Stomach (tissue), 9 donors: ENCODE data around the gene PANK4. TPM values are rescaled to one million over a fixed set of nuclear protein-coding genes. Genes with fewer than 3 reads are reported as not detected.

ENCODE experiments used
- DNase-seq, 2 donors: peaks; one replicate each; pipeline versions ENCODE4 v3.0.0 to v3.0.0-alpha.2; 2013 to 2019
- H3K27ac ChIP-seq, 5 donors: fragments of 200-600 bp in 4 of 5; sonication (generic) in 4 of 5; one replicate each; pipeline ENCODE4 v1.5.1; 2013 to 2019; ENCODE audit warnings: mild to moderate bottlenecking in 1 of 5, moderate library complexity in 1 of 5
- H3K27me3 ChIP-seq, 3 donors: fragments of 200-600 bp; sonication (generic); one replicate each; pipeline ENCODE4 v1.5.1; 2017 to 2019; ENCODE audit warnings: mixed run types in 1 of 3
- H3K36me3 ChIP-seq, 4 donors: fragments of 200-600 bp; sonication (generic); 1 replicate in 3 of 4; 2 replicates in 1 of 4; pipeline ENCODE4 v1.5.1; 2016 to 2019
- H3K4me1 ChIP-seq, 4 donors: fragments of 200-600 bp; sonication (generic); one replicate each; pipeline ENCODE4 v1.5.1; 2016 to 2019
- H3K4me3 ChIP-seq, 4 donors: fragments of 200-600 bp; sonication (generic) in 3 of 4; one replicate each; pipeline ENCODE4 v1.5.1; 2016 to 2019; ENCODE audit warnings: mild to moderate bottlenecking in 1 of 4
- H3K9me3 ChIP-seq, 4 donors: fragments of 200-600 bp; sonication (generic); one replicate each; pipeline ENCODE4 v1.5.1; 2016 to 2019
- CTCF ChIP-seq, 7 experiments: fragments of 450-650 bp in 4 of 7; fragments of 200-600 bp in 3 of 7; sonication (generic) in 3 of 7; IDR thresholded peaks; one replicate each; pipeline ENCODE4 v1.5.1; 2016 to 2019; ENCODE audit warnings: antibody characterized with exemption in 7 of 7, control low read depth in 2 of 7, mild to moderate bottlenecking in 1 of 7
- EP300 ChIP-seq: sonication (generic); formaldehyde crosslinking; IDR thresholded peaks from one replicate; pipeline ENCODE4 v1.6.1; 2017; ENCODE audit warnings: antibody characterized with exemption
- POLR2A ChIP-seq, 4 donors: fragments of 450-650 bp; IDR thresholded peaks; one replicate each; pipeline ENCODE4 v1.6.1; 2016; ENCODE audit warnings: antibody characterized with exemption in 4 of 4, control low read depth in 2 of 4, mild to moderate bottlenecking in 1 of 4, moderate library complexity in 1 of 4
- POLR2AphosphoS5 ChIP-seq, 3 donors: sonication (generic); formaldehyde crosslinking; IDR thresholded peaks; one replicate each; pipeline ENCODE4 v1.6.1; 2016; ENCODE audit warnings: antibody characterized with exemption in 3 of 3
- WGBS, 5 donors: extraction: QIAGEN DNeasy Blood & Tissue Kit in 3 of 5; methylation state at CpG; one replicate each; pipeline versions ENCODE4 v1.1.5 to v1.1.7; 2013 to 2018; 5-methylcytosine and 5-hydroxymethylcytosine counted together
- intact Hi-C: fragments of 100-400 bp; cut with DNase I; formaldehyde crosslinking; loops from one replicate; pipeline ENCODE4 v1.15.1; 2023; ENCODE audit warnings: low total_unique reads
- polyA plus RNA-seq, 3 donors: library from polyadenylated mRNA; stranded (reverse); fragments of 200-250 nt; gene quantifications; one replicate each; pipeline ENCODE4 v1.2.3, GENCODE V29; 2013
- total RNA-seq, 5 donors: library from RNA; depleted of rRNA; stranded (reverse); fragments of >200 nt; gene quantifications; one replicate each; pipeline versions ENCODE4 v1.1.0 to v1.2.3, GENCODE V29; 2014 to 2016
- donor health status: healthy with polysubstance abuse.
- donor health status: Bipolar disorder and iron deficiency.
- donor health status: healthy.

PANK4 gene
- total and polyA plus RNA-seq, 8 donors = 6.4 to 86.0 (median 19.5) TPM

- 40 to 54% (median 46%) methylated on average over 6 to 27 of the region's 27 CpGs for WGBS, 5 donors
- no peaks in the 10 kb centered on the region for H3K36me3 ChIP-seq
- intact Hi-C loops = no loop called here
- peak in 1 of 2 donors; percentile 55 for DNase-seq
- TF ChIP-seq CTCF (IDR thresholded peaks at IDR 0.05) (no peak), EP300 (no peak), POLR2A (IDR thresholded peaks at IDR 0.05) (no peak), POLR2AphosphoS5 (IDR thresholded peaks at IDR 0.05) (no peak)
- peaks cover 0 to 11% (median 7%) of the 10 kb centered on the region in 4 donors for H3K4me1 ChIP-seq
- no peak overlapping the region for H3K27ac ChIP-seq
- H3K27me3 ChIP-seq = peaks cover 16 to 97% (median 38%) of the 10 kb centered on the region in 3 donors
- no peak overlapping the region for H3K4me3 ChIP-seq
- no peaks in the 10 kb centered on the region for H3K9me3 ChIP-seq
Observed at GRCh38 chr1:2470290-2471158, 55.9 kb downstream of the PANK4 start.

- H3K4me1 ChIP-seq = peaks cover 0 to 11% (median 5%) of the 10 kb centered on the region in 4 donors
- no peaks in the 10 kb centered on the region for H3K36me3 ChIP-seq
- peaks cover 16 to 100% (median 50%) of the 10 kb centered on the region in 3 donors for H3K27me3 ChIP-seq
- 45 to 67% (median 63%) methylated on average over 14 to 25 of the region's 25 CpGs for WGBS, 5 donors
- DNase-seq = no peak
- no peaks in the 10 kb centered on the region for H3K9me3 ChIP-seq
- no peak overlapping the region for H3K27ac ChIP-seq
- intact Hi-C loops = no loop called here
- no peak for TF ChIP-seq EP300
- TF ChIP-seq POLR2A (IDR thresholded peaks at IDR 0.05) = no peak
- H3K4me3 ChIP-seq = no peak overlapping the region
Observed at GRCh38 chr1:2469103-2469940, 57.1 kb downstream of the PANK4 start.

- no peak for TF ChIP-seq POLR2A (IDR thresholded peaks at IDR 0.05)
- no peak for TF ChIP-seq POLR2AphosphoS5 (IDR thresholded peaks at IDR 0.05)
- TF ChIP-seq CTCF (IDR thresholded peaks at IDR 0.05) = no peak
- TF ChIP-seq EP300 = no peak
- H3K4me1 ChIP-seq = peaks cover 0 to 11% (median 5%) of the 10 kb centered on the region in 4 donors
- H3K36me3 ChIP-seq = no peaks in the 10 kb centered on the region
- no peak overlapping the region for H3K27ac ChIP-seq
- no peaks in the 10 kb centered on the region for H3K9me3 ChIP-seq
- WGBS, 5 donors = 40 to 69% (median 63%) methylated on average over 3 to 10 of the region's 10 CpGs
- DNase-seq = no peak
- peaks cover 18 to 100% (median 58%) of the 10 kb centered on the region in 3 donors for H3K27me3 ChIP-seq
- no peak overlapping the region for H3K4me3 ChIP-seq
- intact Hi-C loops = no loop called here
Observed at GRCh38 chr1:2468540-2468939, 57.9 kb downstream of the PANK4 start.

- peak in 1 of 2 donors; percentile 76 for DNase-seq
- H3K27me3 ChIP-seq = peaks cover 18 to 100% (median 63%) of the 10 kb centered on the region in 3 donors
Observed at GRCh38 chr1:2468041-2468472, 58.3 kb downstream of the PANK4 start.

More at GRCh38 chr1:2468041-2468472, 58.3 kb downstream of the PANK4 start:
- intact Hi-C loops = no loop called here
- 24 to 48% (median 36%) methylated on average over 7 to 14 of the region's 14 CpGs for WGBS, 5 donors
- peaks cover 0 to 11% (median 5%) of the 10 kb centered on the region in 4 donors for H3K4me1 ChIP-seq
- H3K4me3 ChIP-seq = no peak overlapping the region
- no peak overlapping the region for H3K27ac ChIP-seq
- no peaks in the 10 kb centered on the region for H3K9me3 ChIP-seq
- H3K36me3 ChIP-seq = no peaks in the 10 kb centered on the region
- TF ChIP-seq CTCF (IDR thresholded peaks at IDR 0.05) = no peak
- TF ChIP-seq EP300 = no peak
- TF ChIP-seq POLR2A (IDR thresholded peaks at IDR 0.05) = no peak
- TF ChIP-seq POLR2AphosphoS5 (IDR thresholded peaks at IDR 0.05) = no peak
